GM12865 (cell line): ENCODE measurements around the gene GUCD1.

Source experiments
- DNase-seq: peaks from one replicate; pipeline ENCODE4 v3.0.0; 2010; ENCODE audit warnings: low read depth
- H3K4me3 ChIP-seq: 2 replicates; pipeline ENCODE4 v1.5.1; 2011; ENCODE audit warnings: mild to moderate bottlenecking, low read depth, low read length, control low read depth
- CTCF ChIP-seq: IDR thresholded peaks from 2 replicates; pipeline ENCODE4 v1.5.1; 2011; ENCODE audit warnings: low read length, control low read depth, low read depth, inconsistent platforms; ENCODE audit not compliant: insufficient read depth; ENCODE audit errors: missing control alignments

The GUCD1 gene

DNA sequence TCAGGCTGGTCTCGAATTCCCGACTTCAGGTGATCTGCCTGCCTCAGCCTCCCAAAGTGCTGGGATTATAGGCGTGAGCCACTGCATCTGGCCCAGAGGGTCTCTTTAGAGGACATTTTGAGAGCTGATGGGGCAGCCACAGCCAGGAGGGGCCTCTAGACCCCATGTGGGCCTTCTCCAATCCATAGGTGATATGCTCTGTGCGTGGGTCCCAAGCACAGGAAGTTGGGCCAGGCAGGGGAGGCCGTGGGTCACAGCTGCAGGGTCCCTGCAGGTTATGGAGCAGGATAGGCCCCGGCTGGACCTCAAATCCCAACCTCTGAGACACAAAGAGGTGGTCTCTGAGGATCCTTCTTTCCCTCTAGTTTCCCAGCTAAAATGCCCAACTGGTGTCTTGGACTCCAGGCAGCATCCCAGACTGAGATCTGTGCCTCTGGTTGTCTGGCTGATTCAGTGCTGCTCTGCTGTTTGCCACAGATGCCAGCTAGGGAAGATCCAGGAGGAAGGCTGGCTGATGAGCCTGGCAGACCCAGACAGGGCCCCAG, 36.4 kb upstream of the GUCD1 start:
- no peak overlapping the region for H3K4me3 ChIP-seq
- no peak for TF ChIP-seq CTCF

DNA sequence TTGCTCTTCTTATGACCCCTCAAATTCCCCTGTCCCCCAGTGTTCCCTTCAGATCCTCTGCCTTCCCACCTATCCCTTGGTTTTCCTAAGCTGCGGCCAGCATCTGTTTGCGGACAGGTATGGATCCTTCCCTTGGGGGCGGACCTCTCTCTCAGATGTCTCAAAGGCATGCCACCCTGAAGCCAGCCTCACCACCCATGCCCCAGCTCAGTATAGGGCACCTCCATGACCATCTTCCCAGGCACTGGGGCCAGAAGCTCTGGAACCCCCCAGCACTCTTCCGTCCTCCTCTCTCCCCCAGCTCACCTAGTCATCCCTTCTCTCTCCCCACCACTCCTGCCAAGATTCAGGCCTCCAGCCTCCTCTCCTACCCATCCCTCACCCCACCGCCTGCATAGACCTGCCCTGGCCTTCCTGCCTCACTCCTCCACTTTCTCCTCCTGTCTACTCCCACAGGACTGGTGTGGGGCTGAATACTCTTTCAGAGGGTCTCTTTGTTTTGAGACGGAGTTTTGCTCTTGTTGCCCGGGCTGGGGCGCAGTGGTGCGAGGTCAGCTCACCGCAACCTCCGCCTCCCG, 35.7 kb upstream of the GUCD1 start:
- no peak overlapping the region for H3K4me3 ChIP-seq
- DNase-seq: no peak
- TF ChIP-seq CTCF: no peak

More for the DNA sequence above, 36.4 kb upstream of the GUCD1 start:
- DNase-seq: no peak

GRCh38 chr22:24589518-24590030, 34.6 kb upstream of the GUCD1 start:
- no peak for DNase-seq
- no peak for TF ChIP-seq CTCF

DNA sequence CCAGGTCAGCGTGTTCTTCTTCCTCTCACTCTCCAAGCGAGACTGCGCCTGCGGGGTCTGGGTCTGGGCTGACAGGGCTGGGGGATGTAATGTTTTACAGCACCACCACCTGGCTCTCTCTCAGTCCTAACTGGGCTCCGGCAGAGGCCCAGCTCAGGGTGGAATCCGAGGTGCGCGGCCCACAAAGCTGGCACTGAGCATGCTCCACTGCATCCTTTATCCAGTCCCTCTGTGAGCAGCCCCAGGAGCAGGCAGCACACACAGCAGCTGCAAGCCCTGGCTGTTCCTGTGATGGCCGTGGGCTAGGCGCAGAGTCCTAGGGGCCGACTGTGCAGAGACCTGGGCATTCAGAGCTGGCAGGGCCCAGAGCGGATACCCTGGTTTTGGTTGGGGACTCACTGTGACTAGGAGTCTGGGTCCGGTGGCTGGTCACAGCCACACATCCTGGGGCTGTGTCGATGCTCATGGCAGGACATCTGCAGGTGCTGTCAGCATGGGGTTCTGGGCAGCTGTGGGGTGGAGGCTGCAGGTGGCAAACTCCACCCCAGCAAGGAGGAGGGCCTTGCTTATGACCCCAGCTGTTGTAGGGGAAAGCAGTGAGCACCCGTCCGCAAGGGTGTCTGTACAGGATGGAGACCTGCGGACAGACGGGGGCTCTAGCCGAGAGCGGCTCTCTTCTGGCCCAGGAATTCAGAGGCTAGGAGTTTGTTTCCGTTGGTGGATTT, 34.0 kb upstream of the GUCD1 start:
- DNase-seq: no peak
- no peak overlapping the region for H3K4me3 ChIP-seq
- no peak for TF ChIP-seq CTCF

More at GRCh38 chr22:24589518-24590030, 34.6 kb upstream of the GUCD1 start:
- no peak overlapping the region for H3K4me3 ChIP-seq

DNA sequence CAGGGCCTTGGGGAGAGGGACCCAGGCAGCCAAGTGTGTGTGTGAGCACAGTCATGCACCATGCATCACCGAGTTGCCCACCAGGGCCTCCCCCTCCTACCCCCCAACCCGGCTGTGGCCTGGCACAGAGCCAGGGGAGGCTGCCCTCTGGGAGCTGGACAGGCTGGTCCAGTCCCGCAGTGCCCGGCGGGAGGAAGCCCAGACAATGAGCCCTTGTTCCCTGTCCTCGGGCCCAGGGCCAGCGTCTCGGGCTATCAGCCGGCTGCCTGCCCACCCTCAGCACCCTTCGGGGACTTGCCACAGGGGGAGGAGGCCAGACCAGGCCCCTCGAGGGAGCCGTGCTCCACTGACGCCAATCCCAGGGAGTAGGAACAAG, 33.4 kb upstream of the GUCD1 start:
- DNase-seq: no peak
- TF ChIP-seq CTCF: no peak
- no peak overlapping the region for H3K4me3 ChIP-seq

DNA sequence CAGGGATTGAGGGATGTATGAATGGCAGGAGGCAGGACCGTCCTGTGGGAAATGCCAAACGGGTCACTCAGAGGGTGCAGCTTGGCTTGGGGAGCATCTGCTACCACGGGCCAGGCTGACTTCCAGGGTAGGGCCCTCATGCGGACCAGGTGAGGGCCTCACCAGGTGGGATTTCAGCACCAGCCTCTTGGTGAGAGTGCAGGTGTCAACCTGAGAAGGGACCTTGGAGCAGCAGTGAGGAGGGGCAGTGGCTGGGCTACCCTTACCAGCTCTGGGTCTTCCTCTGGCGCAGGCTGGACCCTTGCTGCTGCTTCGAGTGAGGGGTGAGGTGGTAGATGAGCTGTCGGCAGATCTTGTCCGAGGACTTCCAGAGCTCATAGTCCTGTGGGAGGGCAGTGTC, 33.0 kb upstream of the GUCD1 start:
- DNase-seq: no peak
- no peak for TF ChIP-seq CTCF
- H3K4me3 ChIP-seq: no peak overlapping the region
